ENCODE measurements around the gene ZBED3.
"Not testable (repeated sequence)": the region's sequence is repeated elsewhere in the genome, so short reads cannot be mapped to it uniquely, and the experiment has no call there.

Gene ZBED3, protein sequence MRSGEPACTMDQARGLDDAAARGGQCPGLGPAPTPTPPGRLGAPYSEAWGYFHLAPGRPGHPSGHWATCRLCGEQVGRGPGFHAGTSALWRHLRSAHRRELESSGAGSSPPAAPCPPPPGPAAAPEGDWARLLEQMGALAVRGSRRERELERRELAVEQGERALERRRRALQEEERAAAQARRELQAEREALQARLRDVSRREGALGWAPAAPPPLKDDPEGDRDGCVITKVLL

DNA sequence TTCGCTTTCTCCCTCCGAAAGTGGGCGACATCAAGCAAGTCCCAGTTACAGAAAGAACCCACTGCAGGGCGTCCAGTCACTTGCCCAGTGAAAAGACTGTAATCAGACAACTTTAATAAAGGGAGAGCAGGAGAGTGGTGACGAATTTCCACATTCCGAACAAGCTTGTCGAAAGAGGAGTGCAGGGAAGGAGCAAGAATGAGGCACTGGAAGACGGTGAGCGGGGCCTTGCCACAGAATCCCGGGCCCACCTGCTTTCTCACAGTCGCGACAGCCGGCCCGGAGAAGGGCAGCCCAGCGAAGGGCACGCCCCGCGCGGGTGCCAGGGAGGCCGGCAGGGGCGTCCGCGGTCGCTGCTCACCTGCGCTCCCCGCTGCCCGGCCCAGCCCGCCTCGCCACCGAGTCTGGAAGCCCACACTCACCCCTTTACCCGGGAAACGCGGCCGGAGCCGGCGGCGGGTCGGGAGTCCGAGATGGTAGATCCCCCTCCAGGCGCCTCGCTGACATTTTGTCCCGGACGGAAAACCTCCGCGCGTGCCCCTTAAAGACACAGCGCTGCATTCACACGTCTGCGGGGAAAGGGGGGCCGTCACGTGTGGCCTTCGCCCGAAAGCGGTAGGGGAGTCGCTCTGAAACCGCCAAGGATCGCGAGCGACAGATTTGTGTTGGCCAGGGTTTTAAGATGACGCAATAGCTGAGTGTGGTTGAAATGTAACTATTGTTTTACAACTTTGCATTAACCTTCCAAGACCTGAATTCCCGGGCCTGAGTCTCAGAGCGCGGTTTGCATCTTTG lies at the start of gene ZBED3:
Gene ZBED3, minus strand, starts transcription at position 597 of the 795 bp plus-strand sequence. CDS start 9,407 bp downstream, outside the sequence.
- DNase-seq, result peak; percentile 37 to 46

DNA sequence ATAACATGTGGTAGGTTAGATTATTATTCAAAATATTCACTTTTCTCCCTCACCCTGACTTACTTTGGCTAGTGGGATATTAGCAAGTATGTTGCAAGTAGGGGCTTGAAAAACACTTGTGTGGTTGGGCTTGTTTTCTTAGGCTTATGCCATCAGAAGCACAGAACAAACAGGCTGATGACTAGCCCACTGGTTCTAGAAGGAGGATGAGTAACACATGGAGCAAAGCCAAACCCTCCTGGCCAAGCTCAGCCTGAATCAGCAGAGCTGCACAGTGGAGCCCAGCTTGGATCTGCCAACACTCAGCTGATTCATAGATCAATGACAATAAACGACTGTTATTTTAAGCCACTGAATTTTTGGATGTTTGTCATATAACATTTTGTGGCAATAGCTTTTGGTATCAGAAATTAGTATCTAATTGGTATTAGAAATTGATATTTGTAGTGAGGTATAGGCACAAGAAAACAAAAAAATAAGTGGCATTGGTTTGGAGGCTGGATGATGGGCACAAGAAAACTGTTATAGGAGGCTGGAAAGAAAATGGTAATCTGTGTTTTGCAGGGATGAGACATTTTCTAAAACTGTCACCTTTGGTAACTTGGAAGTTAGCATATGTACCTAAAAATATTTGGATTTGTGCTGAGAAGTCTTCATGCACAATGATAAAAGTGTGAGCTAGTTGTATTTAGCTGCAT lies 46.1 kb upstream of the ZBED3 start:
- no peak for DNase-seq

DNA sequence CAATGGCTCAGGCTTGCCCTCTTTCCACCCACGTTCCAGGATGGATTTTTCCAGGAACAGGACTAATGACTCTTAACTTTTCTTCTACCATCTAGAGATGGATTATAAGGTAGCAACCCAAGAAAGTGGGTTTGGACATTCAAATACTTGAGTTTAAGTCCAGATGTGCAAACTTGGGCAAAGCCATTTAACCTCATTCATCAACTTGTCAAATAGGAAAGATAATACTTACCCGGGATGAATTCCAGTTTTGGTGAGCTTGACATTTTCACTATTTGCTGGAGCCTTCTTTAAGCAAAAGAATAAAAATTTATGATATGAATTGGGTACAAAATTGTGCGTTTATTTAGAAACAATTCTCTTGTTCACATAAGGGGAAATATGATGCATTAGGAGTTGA lies 44.3 kb upstream of the ZBED3 start:
- DNase-seq, result no peak

DNA sequence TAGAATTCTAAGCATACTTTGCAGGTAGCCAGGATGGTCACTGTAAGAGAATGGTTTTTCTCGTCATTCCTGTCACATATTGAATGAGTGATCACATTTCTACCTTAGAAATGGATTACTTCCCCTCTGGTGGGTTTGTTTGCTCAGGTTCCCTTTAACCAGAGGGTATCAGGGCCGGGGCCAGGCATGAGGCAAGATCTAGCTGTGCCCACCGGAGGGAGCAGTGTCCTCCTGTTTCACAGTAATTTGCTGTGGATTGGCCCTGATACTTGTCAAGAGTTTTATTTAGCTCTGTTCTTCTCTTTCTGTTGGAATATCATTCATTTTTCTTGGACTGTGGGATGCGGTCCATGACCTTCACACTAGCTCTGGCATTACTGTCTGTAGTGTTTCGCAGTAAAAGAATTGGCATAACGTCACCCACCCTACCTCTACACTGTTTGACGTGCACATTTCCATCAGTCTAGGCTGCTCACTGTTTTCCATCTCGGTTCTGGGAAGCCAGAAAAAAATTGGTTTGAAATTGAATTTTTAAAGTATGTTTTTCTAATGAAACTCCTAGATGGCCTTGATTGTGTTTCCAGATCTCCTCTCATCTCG lies 42.4 kb upstream of the ZBED3 start:
- no peak for DNase-seq

DNA sequence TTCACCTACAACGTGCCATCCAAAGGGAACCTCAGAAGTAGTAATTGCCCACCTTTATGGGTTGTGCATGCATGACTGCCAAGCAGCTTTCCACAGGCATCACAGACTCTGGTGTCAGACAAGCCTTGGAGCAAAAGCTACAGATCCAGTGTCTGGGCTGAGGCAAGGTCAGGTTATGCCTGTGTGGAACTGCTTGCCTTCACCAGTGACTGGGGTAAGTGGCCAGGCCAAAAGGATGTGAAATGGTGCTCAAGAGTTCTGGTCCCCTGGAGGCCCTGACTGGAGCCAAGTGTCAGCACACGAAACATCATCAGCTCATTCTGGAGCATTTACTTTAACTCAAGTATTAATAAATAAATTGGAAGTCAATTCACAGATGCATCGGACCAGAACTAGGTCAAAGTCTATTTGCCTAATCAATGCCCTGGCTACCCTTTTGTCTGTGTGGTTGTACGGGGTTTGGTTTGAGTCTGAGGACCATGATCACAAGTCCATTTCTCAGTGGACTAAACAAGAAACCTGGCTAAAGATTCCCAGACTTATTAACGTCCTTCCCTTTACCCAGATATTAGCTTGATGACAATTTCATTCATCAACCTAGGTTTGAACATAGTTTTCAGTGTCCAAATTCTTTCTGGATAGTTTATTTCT lies 41.5 kb upstream of the ZBED3 start:
- DNase-seq, result no peak

DNA sequence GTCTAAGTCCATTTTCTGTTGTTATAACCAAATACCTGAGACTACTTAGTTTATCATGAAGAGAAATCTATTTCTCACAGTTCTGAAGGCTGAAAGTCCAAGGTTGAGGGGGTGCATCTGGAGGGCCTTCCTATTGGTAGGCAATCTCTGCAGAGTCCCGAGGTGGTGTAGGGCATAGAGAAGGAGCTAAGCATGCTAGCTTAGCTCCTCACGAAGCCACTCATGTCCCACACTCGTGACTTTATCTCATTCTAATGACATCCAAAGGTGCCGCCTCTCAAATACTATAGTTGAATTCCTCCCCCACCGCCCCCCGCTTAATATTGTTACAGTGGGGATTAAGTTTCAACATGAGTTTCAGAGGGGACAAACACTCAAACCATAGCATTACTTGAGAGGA lies 36.0 kb upstream of the ZBED3 start:
- no peak for DNase-seq

DNA sequence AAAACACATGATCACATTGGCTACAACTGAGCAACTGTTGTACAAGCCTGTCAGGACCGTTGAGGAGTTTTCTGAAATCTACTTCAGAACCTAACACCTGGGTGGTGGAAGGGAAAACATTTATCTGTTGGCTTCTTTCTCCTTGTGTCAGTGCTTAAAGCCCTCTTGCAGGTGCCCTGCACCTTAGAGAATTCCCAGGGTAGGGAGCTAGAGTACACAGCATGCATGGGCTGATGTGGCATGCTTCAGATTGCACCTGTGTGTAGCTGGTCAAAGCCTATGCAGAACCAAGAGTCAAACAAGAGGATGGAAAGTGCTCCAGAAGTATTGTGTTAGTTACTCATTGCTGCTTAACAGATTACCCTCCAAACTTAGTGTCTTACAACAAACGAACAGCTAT lies 33.6 kb upstream of the ZBED3 start:
- DNase-seq, result no peak

DNA sequence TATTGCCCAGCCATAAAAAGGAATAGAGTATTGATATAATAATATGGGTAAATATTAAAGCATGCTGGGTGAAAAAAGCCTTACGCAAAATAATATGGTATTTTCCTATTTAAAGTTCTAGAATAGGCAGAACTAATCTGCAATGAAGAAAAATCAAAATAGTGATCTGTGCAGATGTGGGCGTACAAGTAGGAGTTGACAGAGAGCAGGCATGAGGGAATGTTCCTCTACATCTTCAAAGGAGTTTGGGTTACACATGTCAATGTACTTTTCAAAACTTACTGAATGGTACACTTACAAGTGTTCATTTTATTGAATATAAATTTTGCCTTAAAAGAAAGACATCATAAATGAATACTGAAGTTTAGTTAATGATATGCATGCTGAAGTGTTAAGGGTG lies 33.0 kb upstream of the ZBED3 start:
- no peak for DNase-seq

DNA sequence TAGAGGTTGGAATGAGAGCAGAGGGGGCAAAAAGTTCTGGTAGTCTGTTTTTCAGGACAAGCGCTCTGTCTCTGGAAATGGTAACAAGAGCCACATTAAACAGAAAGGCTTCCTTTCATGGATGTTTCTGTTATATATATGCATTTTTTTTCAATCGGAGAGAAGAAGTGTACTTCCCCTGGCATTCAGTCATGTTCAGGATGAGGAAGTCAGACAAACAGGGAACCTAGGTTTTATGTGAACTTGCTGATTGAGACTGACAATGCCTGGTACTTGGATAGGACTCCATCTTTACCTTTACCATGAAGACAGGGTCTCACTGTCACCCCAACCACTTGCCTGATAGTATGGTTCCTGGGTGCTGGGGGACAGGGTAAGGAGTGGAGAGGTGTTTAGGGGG lies 30.1 kb upstream of the ZBED3 start:
- DNase-seq, result no peak

DNA sequence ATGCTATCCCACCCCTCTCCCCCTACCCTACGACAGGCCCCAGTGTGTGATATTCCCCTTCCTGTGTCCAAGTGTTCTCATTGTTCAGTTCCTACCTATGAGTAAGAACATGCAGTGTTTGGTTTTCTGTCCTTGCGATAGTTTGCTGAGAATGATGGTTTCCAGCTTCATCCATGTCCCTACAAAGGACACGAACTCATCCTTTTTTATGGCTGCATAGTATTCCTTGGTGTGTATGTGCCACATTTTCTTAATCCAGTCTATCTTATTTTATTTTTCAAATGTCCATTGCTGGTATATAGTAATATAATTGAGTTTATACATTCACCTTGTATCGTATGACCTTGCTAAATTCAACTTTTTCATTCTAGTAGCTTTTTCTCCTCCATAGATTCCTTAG lies 19.9 kb upstream of the ZBED3 start:
- DNase-seq, result not testable (repeated sequence)

DNA sequence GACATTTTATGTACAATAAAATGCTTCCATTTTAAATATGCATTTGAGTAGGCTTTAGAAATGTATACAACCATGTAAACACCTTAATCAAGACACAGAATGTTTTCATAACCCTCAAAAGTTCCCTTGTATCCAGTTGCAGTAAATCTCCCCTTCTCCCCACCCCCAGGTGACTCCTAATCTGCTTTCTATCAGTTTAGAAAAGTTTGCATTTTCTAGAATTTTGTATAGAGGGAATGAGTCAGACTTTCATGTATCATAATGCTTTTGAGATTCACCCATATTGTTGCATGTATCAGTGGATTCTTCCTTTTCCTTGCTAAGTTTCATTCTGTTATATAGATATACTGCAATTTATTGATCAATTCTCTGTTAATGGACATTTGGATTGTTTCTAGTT lies 17.7 kb upstream of the ZBED3 start:
- DNase-seq, result no peak

DNA sequence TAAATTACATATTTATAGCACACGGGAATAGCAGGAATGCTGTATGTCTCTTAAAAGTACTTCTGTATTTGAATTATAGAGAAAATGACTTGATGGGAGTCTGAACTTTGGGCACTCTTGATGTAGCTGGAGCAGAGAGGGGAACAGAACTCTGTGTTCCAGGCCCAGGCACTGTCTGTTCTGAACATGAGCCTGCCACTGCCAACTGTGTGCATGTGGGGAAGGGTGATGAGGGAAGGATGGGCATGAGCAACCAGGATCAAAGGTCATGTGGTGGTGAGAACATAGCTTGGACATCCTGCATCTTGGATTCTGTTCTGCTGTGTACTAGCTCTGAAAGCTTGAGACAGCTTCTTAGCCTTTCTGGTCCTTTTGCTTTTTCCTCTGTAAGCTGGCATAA lies 16.4 kb upstream of the ZBED3 start:
- DNase-seq, result no peak

DNA sequence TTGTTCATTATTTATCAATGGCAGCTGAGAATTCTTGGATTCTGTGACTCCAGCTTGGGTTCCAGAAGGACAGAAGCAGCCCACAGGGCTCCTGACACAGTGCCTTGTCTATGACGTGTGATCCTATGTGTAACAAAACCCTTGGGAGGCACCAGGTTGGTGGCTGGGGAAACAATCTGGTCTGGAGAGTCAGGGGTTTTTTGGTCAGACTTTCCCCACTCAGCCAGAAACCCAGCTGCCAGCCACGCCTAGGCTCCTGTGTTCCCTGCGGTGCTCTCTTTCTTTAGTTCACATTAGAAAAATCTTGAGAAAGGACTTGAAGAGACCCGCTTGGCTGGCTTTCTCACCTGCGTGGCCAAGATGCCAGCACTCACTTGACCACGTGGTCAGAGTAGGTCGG lies 15.5 kb upstream of the ZBED3 start:
- no peak for DNase-seq

DNA sequence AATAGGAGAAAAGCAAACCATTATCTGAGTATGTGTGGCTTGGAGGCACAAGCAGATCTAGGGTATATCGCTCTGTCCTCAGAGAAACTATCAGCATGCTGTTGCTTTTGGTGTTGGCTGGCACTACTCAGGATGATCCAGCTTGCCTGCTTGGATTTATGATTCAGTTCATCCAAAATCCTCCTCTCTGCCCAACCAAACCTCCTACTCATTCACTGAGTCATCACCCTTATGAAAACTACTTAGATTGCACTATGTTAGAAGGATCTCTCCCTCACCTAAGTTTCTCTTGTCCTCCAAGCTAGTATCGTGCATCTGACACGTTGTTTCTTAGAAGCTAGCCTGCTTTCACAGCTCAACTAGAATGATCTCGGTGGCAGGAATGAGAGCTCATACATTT lies 14.2 kb upstream of the ZBED3 start:
- no peak for DNase-seq

DNA sequence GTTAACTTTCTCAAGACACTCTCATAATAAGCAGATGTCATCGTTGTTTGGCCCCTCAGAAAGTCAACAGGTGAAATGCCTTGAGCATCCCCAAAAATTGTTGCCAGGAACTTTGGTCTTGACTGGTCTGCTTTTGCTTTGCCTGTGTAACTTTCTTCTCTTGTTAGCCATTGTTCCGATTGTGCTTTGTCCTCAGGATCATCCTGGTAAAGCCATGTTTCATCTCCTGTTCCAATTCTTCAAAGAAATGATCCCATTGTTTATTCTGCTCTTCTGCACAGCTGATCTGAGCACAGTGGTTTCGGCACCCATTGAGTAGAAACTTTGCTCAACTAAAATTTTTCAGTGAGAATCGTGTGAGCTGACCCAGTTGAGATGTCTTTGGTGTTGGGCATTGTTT lies 8.1 kb upstream of the ZBED3 start:
- no peak for DNase-seq

DNA sequence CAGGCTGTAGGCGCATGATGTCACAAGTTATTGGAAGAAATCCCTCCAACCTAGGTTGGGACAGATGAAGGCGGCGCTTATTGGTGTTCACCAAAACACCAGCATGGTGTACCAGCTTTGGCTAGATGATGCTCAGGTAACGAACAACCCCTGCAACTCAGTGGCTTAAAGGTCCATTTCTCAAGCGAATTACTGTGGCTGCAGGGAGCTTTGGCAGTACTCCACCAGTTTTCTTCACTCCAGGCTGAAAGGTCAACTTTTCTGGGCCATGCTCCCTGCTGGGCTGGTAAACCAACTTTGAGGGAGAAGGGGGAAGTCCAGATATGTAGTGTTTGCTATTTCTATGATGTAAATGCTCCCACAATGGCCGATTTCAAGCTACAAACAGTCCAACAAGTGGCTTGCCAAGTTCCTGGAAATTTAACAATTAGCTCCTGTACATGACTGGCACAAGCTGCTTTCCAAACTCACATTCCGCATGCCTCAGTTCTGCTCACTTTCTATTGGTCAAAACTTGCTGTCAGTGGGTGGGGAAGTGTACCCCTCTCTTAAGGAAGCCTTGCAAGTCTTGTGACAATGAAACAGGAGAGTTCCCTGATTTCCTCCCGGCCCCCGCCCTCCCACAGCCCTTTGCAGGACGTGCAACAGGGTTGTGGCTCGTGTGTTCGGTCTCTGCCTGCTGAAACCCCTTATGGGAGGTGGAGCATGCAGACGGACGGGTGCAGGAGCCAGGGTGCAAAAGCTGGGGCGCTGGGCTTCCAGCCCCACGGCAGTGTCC lies 588 bp upstream of the ZBED3 start:
- no peak for DNase-seq

DNA sequence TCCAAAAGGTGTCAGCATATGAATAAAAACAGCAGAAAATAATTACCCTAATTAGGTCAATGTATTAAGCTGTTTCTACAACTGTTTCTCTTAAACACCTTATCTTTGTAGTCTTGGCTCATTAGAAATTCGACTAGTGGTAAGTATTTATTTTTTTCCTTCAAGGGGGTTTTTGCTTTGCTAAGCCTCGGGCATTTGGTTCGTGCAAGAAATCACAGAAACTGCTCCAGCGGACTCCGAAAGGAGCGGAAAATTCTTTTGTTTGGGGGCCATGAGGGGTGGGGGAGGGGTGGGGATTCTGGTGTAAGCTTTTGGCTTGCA lies 757 bp downstream of the ZBED3 start:
- no peak for DNase-seq

DNA sequence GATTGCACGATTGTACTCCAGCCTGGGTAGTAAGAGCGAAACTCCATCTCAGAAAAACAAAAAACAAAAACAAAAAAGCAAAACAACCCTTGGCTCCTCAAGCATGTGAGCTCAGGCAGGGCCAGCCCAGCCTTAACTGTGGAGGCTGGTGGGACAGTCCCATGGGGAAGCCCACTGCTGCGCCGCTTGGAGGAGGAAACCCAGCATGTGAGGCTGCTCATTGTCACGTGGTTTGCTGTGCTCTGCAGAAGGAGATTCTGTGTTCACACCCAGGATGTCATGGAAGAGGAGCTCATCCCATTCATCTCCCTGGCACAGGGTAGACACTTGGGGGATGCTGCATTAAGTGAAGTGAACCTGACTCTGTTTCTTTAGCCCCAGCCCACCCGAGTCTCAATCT lies 4.0 kb downstream of the ZBED3 start:
- DNase-seq, result no peak

DNA sequence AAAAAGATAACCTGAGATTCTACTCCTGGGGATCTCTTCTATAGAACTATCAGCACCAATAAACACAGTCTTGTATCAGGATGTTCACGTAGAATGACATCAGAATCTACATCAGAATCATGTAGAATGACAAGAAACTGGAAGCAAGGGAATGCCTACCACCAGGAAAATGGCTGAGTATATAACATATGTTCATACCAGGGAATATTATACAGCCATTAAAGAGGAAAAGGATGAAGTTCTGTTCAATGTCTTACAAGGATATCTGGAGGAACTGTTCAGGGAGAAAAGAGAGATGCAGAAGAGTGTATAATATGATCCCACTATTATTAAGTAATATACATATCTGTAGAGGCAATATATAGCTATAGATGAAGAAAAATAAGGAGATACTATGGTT lies 4.8 kb downstream of the ZBED3 start:
- DNase-seq, result no peak

DNA sequence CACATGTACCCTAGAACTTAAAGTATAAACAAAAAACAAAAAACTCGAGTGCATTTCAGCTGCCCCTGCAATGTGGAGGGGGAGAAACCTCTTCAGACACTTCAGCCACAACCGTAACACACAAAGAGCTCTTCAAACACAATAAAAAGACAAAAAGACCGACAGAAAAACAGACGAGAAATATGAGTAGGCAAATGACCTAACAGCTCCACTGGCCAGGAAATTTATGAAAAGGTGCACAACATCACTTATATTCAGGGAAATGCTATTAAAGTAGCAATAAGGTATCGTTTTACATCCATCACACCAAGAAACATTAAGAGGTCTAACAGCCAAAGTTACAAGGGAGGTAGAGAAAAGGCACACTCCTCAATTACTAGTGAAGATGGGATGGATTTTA lies 6.2 kb downstream of the ZBED3 start:
- no peak for DNase-seq

DNA sequence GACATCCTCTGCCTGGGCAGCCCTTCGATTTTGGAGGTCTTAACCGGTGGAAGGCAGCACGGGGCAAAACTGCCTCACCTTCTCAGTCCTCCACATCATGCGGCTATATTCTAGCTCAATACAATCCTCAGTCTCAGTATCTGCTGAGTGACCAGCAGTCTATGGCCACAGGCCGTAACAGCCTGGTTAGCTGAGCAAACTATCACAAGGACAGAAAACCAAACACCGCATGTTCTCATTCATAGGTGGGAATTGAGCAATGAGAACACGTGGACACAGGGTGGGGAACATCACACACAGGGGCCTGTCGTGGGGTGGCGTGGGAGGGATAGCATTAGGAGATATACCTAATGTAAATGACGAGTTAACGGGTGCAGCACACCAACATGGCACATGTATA lies 6.6 kb downstream of the ZBED3 start:
- not testable (repeated sequence) for DNase-seq

DNA sequence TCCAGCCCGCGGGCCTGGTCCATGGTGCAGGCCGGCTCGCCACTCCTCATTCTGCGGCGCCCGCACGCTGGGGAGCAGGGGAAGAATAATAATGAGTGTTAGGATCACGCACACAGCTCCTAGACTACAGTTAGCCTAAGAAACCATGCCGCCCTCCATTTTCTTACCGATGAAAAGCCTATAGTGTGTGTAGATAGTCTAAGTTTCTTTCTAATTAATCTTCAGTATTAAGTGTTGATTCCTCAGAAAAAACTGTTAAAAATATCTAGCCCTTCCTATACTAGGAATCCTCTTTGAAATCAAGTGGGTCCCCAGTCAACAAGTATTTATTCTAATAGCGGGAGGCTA lies 9.3 kb downstream of the ZBED3 start:
- no peak for DNase-seq

Data from stimulated activated CD4-positive, alpha-beta T cell treated with anti-CD3 and anti-CD28 coated beads, Interleukin-4, amount 100 ng/mL, for 4 hours (primary cell).